HepG2 (cell line): ENCODE measurements around the gene SECTM1. TPM values are rescaled to one million over a fixed set of nuclear protein-coding genes. Genes with fewer than 3 reads are reported as not detected.

Source experiments
- CBX2 ChIP-seq, 2 experiments: fragments of 200-600 bp in 1 of 2; sonication (generic); formaldehyde crosslinking in 1 of 2; IDR thresholded peaks; 2 replicates each; pipeline versions ENCODE4 v1.7.0 to v1.8.1; 2018 to 2022; ENCODE audit warnings: low read depth in 2 of 2, low read length in 1 of 2, mild to moderate bottlenecking in 1 of 2, missing genetic modification reagents in 1 of 2
- CEBPB ChIP-seq: IDR thresholded peaks from 2 replicates; pipeline ENCODE4 v1.6.1; 2011; ENCODE audit warnings: low read depth, low read length, improper control_type of control experiment, borderline replicate concordance
- EEA1 ChIP-seq: sonication (generic); formaldehyde crosslinking; IDR thresholded peaks from 2 replicates; pipeline ENCODE4 v1.5.1; 2020; ENCODE audit warnings: mild to moderate bottlenecking, missing genetic modification reagents, borderline replicate concordance
- GATA4 ChIP-seq: sonication (generic); IDR thresholded peaks from 2 replicates; pipeline ENCODE4 v1.6.1; 2016; ENCODE audit warnings: antibody characterized with exemption, low read depth, borderline replicate concordance
- HDAC6 ChIP-seq: fragments of 200-600 bp; sonication (generic); IDR thresholded peaks from 2 replicates; pipeline ENCODE4 v1.7.0; 2017; ENCODE audit warnings: mild to moderate bottlenecking, antibody characterized with exemption, low read length, low read depth
- JUN ChIP-seq: sonication (generic); formaldehyde crosslinking; IDR thresholded peaks from 2 replicates; pipeline ENCODE4 v1.4.0; 2020; ENCODE audit warnings: mild to moderate bottlenecking, missing genetic modification reagents
- NFAT5 ChIP-seq: sonication (generic); formaldehyde crosslinking; IDR thresholded peaks from 2 replicates; pipeline ENCODE4 v1.4.0; 2020; ENCODE audit warnings: missing genetic modification reagents
- SNRNP70 ChIP-seq: fragments of 200-400 bp; formaldehyde crosslinking; IDR thresholded peaks from 2 replicates; pipeline ENCODE4 v1.6.1; 2017; ENCODE audit warnings: mild to moderate bottlenecking, low read depth, low read length, moderate library complexity
- SYNCRIP ChIP-seq: fragments of 200-400 bp; formaldehyde crosslinking; IDR thresholded peaks from 2 replicates; pipeline ENCODE4 v1.6.1; 2018; ENCODE audit warnings: mild to moderate bottlenecking, low read depth, low read length; ENCODE audit not compliant: insufficient read depth
- TBP ChIP-seq: sonication (generic); formaldehyde crosslinking; IDR thresholded peaks from 2 replicates; pipeline ENCODE4 v1.5.0; 2020; ENCODE audit warnings: missing genetic modification reagents
- ZNF260 ChIP-seq: sonication (generic); formaldehyde crosslinking; IDR thresholded peaks from 2 replicates; pipeline ENCODE4 v1.4.0; 2020; ENCODE audit warnings: missing genetic modification reagents, low read depth, mild to moderate bottlenecking, borderline replicate concordance
- ZNF354B ChIP-seq: sonication (generic); formaldehyde crosslinking; IDR thresholded peaks from 2 replicates; pipeline ENCODE4 v1.8.0; 2022; ENCODE audit warnings: mild to moderate bottlenecking, missing genetic modification reagents
- ZNF615 ChIP-seq: sonication (generic); formaldehyde crosslinking; IDR thresholded peaks from 2 replicates; pipeline ENCODE4 v1.5.0; 2020; ENCODE audit warnings: mild to moderate bottlenecking, missing genetic modification reagents, borderline replicate concordance
- ZNF629 ChIP-seq: sonication (generic); formaldehyde crosslinking; conservative IDR thresholded peaks from 2 replicates; pipeline ENCODE4 v1.5.0; 2020; ENCODE audit warnings: missing genetic modification reagents
- ZNF652 ChIP-seq: IDR thresholded peaks from 2 replicates; pipeline ENCODE4 v1.6.1; 2016; ENCODE audit warnings: low read depth, borderline replicate concordance
- ZNF746 ChIP-seq: sonication (generic); formaldehyde crosslinking; IDR thresholded peaks from 2 replicates; pipeline ENCODE4 v1.8.0; 2022; ENCODE audit warnings: mild to moderate bottlenecking, missing genetic modification reagents
- polyA plus RNA-seq, 8 experiments: library from polyadenylated mRNA; depleted of rRNA in 3 of 8; stranded (reverse) in 7 of 8; unstranded in 1 of 8; fragments of >200 nt; fragmentation: Illumina TruSeq in 4 of 8; extraction: Trizol in 4 of 8; gene quantifications; 2 replicates each; pipeline versions ENCODE4 v1.2.1 to v1.2.3, GENCODE V29; 2011 to 2016; ENCODE audit warnings: low read depth in 4 of 8, missing spikeins in 1 of 8, mixed read lengths in 1 of 8; ENCODE audit not compliant: insufficient read depth in 1 of 8
- total RNA-seq, 5 experiments: library from RNA; depleted of rRNA; stranded (reverse); fragments of >200 nt; fragmentation: Illumina TruSeq; extraction: Trizol; gene quantifications; 2 replicates each; pipeline ENCODE4 v1.2.3, GENCODE V29; 2016; ENCODE audit warnings: low read depth in 1 of 5
- TF ChIP-seq, protein P1 (sequence below): sonication (generic); formaldehyde crosslinking; IDR thresholded peaks from 2 replicates; pipeline ENCODE4 v1.8.1; 2023; ENCODE audit warnings: mild to moderate bottlenecking, missing genetic modification reagents
- TF ChIP-seq, protein P2 (sequence below): sonication (generic); formaldehyde crosslinking; IDR thresholded peaks from 2 replicates; pipeline ENCODE4 v1.8.0; 2022; ENCODE audit warnings: missing genetic modification reagents, mild to moderate bottlenecking, moderate library complexity, borderline replicate concordance

The SECTM1 gene
- total and polyA plus RNA-seq, 2 of the 13 experiments (the other 11 are each of a cell fraction or from before 2014, with no cell fraction given), result 3.5 to 5.3 TPM

- TF ChIP-seq SNRNP70 (no peak), EEA1 (CRISPR knock-in tag) (no peak), TBP (CRISPR knock-in tag) (no peak), CBX2 (IDR thresholded peaks at IDR 0.05; ENCODE audit: low read depth, low read length) (no peak), CBX2 (CRISPR knock-in tag; IDR thresholded peaks at IDR 0.05; ENCODE audit: low read depth) (no peak), JUN (no peak), ZNF629 (CRISPR knock-in tag) (no peak), ZNF354B (CRISPR knock-in tag) (peak; percentile 54; the same call in 1 of the 2 replicates), ZNF615 (no peak), NFAT5 (CRISPR knock-in tag) (no peak), ZNF746 (no peak), GATA4 (no peak), CEBPB (no peak), SYNCRIP (no peak), HDAC6 (no peak), ZNF260 (CRISPR knock-in tag) (no peak), ZNF652 (CRISPR knock-in tag) (no peak)
- TF ChIP-seq, protein P1, sequence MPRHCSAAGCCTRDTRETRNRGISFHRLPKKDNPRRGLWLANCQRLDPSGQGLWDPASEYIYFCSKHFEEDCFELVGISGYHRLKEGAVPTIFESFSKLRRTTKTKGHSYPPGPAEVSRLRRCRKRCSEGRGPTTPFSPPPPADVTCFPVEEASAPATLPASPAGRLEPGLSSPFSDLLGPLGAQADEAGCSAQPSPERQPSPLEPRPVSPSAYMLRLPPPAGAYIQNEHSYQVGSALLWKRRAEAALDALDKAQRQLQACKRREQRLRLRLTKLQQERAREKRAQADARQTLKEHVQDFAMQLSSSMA (CRISPR knock-in tag), result no peak
- TF ChIP-seq, protein P2, sequence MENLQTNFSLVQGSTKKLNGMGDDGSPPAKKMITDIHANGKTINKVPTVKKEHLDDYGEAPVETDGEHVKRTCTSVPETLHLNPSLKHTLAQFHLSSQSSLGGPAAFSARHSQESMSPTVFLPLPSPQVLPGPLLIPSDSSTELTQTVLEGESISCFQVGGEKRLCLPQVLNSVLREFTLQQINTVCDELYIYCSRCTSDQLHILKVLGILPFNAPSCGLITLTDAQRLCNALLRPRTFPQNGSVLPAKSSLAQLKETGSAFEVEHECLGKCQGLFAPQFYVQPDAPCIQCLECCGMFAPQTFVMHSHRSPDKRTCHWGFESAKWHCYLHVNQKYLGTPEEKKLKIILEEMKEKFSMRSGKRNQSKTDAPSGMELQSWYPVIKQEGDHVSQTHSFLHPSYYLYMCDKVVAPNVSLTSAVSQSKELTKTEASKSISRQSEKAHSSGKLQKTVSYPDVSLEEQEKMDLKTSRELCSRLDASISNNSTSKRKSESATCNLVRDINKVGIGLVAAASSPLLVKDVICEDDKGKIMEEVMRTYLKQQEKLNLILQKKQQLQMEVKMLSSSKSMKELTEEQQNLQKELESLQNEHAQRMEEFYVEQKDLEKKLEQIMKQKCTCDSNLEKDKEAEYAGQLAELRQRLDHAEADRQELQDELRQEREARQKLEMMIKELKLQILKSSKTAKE (CRISPR knock-in tag), result no peak
Measured at GRCh38 chr17:82334622-82335394, 1.2 kb upstream of the SECTM1 start (continued).
